ENCODE measurements around the gene EPS15. TPM values are rescaled to one million over a fixed set of nuclear protein-coding genes. Genes with fewer than 3 reads are reported as not detected.
"Not testable (repeated sequence)": the region's sequence is repeated elsewhere in the genome, so short reads cannot be mapped to it uniquely, and the experiment has no call there.

The EPS15 gene
- total and polyA plus RNA-seq, 5 experiments from 2014 or later: 29.5 to 53.8 (median 41.1) TPM

DNA sequence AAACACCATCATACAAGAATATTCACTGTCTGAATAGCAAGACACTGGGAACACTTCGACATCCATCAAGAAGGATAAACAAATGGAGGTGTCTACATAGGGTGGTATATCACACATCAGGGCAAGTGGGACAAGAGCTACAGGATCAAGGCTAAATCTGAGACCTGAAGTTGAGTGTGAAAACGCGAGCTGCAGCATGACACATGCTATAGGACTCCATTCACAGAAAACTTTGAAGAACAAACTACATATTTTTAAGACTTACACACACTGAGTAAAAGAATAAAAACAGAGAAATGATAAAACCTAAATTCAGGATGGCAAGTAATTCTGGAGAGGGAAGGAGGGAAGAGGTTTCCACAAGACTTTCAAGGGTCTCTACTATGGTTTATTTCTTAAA lies 190.8 kb downstream of the EPS15 start:
- ATAC-seq: no peak
- Mint-ChIP-seq H3K4me1 (peaks cover 3 to 10% (median 6%) of the 10 kb centered on the region in 4 donors), H3K4me3 (peak overlapping the region in 3 of 10 donors; percentile 24 to 54 (median 50)), H3K27ac (no peak overlapping the region), H3K36me3 (no peaks in the 10 kb centered on the region), H3K9me3 (peaks cover 0 to 3% (median 0%) of the 10 kb centered on the region in 9 donors), H3K27me3 (peaks cover 20 to 45% (median 32%) of the 10 kb centered on the region in 5 donors)
- DNase-seq: no peak
- POLR2A ChIA-PET: no interaction called here

GRCh38 chr1:51327386-51327785 lies 191.7 kb downstream of the EPS15 start:
- no peak overlapping the region for H3K27ac Mint-ChIP-seq
- POLR2A ChIA-PET: no interaction called here
- H3K4me3 Mint-ChIP-seq: peak overlapping the region in 1 of 10 donors; percentile 29
- no peak for ATAC-seq
- H3K36me3 Mint-ChIP-seq: no peaks in the 10 kb centered on the region
- peaks cover 20 to 45% (median 32%) of the 10 kb centered on the region in 5 donors for H3K27me3 Mint-ChIP-seq
- peaks cover 3 to 10% (median 6%) of the 10 kb centered on the region in 4 donors for H3K4me1 Mint-ChIP-seq
- H3K9me3 Mint-ChIP-seq: peaks cover 0 to 3% (median 0%) of the 10 kb centered on the region in 9 donors
- DNase-seq: no peak

DNA sequence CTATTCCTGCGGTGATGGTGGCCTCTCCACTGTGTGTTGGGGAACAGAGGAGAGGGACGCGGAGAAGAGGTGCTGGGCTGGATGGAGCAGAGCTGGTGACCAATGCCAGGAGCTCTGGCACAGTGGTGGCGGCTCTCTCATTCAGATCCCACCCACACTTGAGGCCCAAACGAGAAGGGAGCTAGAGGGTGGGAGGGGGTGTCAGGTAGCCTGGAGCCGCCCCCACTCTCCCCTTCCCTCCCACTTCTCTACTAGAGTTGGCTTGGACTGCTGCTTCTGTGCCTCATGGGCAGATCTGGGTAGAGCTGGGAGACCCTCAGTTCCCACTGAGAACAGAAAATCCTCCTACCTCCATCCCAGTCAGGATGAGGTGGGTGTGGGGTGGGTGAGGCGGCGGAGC lies 192.2 kb downstream of the EPS15 start:
- Mint-ChIP-seq H3K9me3 (peaks cover 0 to 3% (median 0%) of the 10 kb centered on the region in 9 donors), H3K27ac (no peak overlapping the region), H3K36me3 (no peaks in the 10 kb centered on the region), H3K4me3 (no peak overlapping the region), H3K4me1 (peaks cover 3 to 10% (median 6%) of the 10 kb centered on the region in 4 donors), H3K27me3 (peaks cover 19 to 42% (median 31%) of the 10 kb centered on the region in 5 donors)
- POLR2A ChIA-PET: no interaction called here
- no peak for DNase-seq
- ATAC-seq: no peak

- Mint-ChIP-seq H3K27me3 (peaks cover 12 to 34% (median 26%) of the 10 kb centered on the region in 5 donors), H3K36me3 (no peaks in the 10 kb centered on the region), H3K9me3 (peaks cover 0 to 3% (median 0%) of the 10 kb centered on the region in 9 donors), H3K4me3 (no peak overlapping the region), H3K4me1 (peaks cover under 1 to 6% (median 4%) of the 10 kb centered on the region in 4 donors), H3K27ac (no peak overlapping the region)
- ATAC-seq (no peak), DNase-seq (no peak)
- POLR2A ChIA-PET: no interaction called here
Measured at GRCh38 chr1:51325878-51326755, 192.9 kb downstream of the EPS15 start.

DNA sequence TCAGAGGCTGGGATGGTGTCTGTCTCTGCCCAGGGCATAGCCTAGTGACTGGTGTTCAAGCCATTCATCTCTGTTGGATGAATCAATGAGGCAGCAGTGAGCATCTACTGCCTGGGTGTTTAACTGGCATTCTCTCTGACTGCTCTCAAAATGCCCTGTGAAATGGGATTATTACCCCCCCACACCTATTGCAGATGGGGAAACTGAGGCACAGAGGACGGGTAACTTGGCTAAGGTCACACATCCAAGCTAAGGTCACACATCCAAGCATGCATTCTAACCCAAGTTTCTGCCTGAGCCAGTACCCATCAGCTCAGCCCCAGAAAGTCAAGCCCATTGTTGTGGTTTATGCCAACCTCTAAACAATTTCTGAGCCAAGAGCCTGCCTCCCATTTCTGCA lies 193.7 kb downstream of the EPS15 start:
- peaks cover 7 to 27% (median 20%) of the 10 kb centered on the region in 5 donors for H3K27me3 Mint-ChIP-seq
- DNase-seq (no peak), ATAC-seq (no peak)
- H3K9me3 Mint-ChIP-seq: peaks cover 0 to 3% (median 0%) of the 10 kb centered on the region in 9 donors
- no peak overlapping the region for H3K4me3 Mint-ChIP-seq
- H3K36me3 Mint-ChIP-seq: no peaks in the 10 kb centered on the region
- no peak overlapping the region for H3K27ac Mint-ChIP-seq
- H3K4me1 Mint-ChIP-seq: peaks cover 0 to 3% (median 0%) of the 10 kb centered on the region in 4 donors
- POLR2A ChIA-PET: no interaction called here

GRCh38 chr1:51325011-51325385 lies 194.1 kb downstream of the EPS15 start:
- POLR2A ChIA-PET, H3K27ac Mint-ChIP-seq, ATAC-seq, H3K4me1 Mint-ChIP-seq, H3K9me3 Mint-ChIP-seq, DNase-seq, H3K36me3 Mint-ChIP-seq, H3K4me3 Mint-ChIP-seq: not testable (repeated sequence)
- H3K27me3 Mint-ChIP-seq: peaks cover 7 to 27% (median 20%) of the 10 kb centered on the region in 5 donors

GRCh38 chr1:51324251-51325010 lies 194.6 kb downstream of the EPS15 start:
- no peaks in the 10 kb centered on the region for H3K4me1 Mint-ChIP-seq
- H3K27me3 Mint-ChIP-seq: peaks cover 7 to 26% (median 19%) of the 10 kb centered on the region in 5 donors
- POLR2A ChIA-PET: no interaction called here
- H3K4me3 Mint-ChIP-seq: no peak overlapping the region
- DNase-seq (no peak), ATAC-seq (no peak)
- H3K27ac Mint-ChIP-seq: no peak overlapping the region
- H3K36me3 Mint-ChIP-seq: no peaks in the 10 kb centered on the region
- peaks cover 0 to 3% (median 0%) of the 10 kb centered on the region in 9 donors for H3K9me3 Mint-ChIP-seq

DNA sequence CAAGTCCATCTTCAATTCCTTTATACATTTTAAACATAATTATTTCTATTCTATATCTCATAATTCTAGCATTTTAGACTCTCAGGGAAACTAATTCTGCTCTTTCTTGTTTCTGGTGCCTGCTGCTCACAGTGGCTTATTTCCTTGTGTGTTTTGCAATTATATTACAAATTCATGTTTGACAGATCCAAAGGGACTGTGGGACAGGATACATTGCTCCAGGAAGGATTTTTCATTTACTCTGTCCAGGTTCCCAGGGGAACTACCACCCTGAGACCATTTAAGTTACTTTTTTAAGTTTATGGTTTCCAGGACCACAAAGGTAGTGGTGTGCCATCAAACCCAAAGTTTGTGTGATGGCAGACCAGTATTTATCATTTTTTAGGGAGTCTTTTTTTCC lies 195.3 kb downstream of the EPS15 start:
- peaks cover 5 to 19% (median 13%) of the 10 kb centered on the region in 5 donors for H3K27me3 Mint-ChIP-seq
- POLR2A ChIA-PET: no interaction called here
- no peaks in the 10 kb centered on the region for H3K36me3 Mint-ChIP-seq
- no peak overlapping the region for H3K4me3 Mint-ChIP-seq
- no peaks in the 10 kb centered on the region for H3K4me1 Mint-ChIP-seq
- no peak overlapping the region for H3K27ac Mint-ChIP-seq
- no peaks in the 10 kb centered on the region for H3K9me3 Mint-ChIP-seq
- DNase-seq (no peak), ATAC-seq (no peak)

- Mint-ChIP-seq H3K27me3 (peaks cover 2 to 10% (median 7%) of the 10 kb centered on the region in 5 donors), H3K27ac (no peak overlapping the region), H3K9me3 (no peaks in the 10 kb centered on the region), H3K36me3 (no peaks in the 10 kb centered on the region), H3K4me3 (no peak overlapping the region), H3K4me1 (no peaks in the 10 kb centered on the region)
- POLR2A ChIA-PET: no interaction called here
- DNase-seq (no peak), ATAC-seq (no peak)
Measured at GRCh38 chr1:51322417-51323101, 196.5 kb downstream of the EPS15 start.

DNA sequence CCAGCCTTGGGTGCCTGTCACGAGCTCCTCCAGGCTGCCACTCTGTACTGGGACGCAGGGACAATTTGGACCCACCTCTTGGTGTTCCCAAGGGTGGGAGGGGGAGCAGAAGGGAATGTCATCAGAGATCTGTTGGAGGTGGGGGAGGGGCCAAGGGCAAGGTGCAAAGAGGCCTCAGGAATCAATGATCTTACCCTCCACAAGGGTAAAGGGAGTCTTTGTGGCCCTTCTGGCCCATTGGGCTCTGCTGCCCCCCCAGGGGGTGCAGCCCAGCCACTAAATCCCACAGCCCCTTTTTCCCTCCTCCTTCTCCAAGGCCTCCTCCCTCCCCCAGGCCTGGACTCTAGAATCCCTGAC lies 197.2 kb downstream of the EPS15 start:
- no peak overlapping the region for H3K4me3 Mint-ChIP-seq
- H3K4me1 Mint-ChIP-seq: no peaks in the 10 kb centered on the region
- H3K27ac Mint-ChIP-seq: no peak overlapping the region
- H3K27me3 Mint-ChIP-seq: peaks cover 2 to 10% (median 5%) of the 10 kb centered on the region in 5 donors
- DNase-seq (peak in 1 of 10 donors; percentile 36), ATAC-seq (no peak)
- H3K36me3 Mint-ChIP-seq: no peaks in the 10 kb centered on the region
- no peaks in the 10 kb centered on the region for H3K9me3 Mint-ChIP-seq
- POLR2A ChIA-PET: no interaction called here

DNA sequence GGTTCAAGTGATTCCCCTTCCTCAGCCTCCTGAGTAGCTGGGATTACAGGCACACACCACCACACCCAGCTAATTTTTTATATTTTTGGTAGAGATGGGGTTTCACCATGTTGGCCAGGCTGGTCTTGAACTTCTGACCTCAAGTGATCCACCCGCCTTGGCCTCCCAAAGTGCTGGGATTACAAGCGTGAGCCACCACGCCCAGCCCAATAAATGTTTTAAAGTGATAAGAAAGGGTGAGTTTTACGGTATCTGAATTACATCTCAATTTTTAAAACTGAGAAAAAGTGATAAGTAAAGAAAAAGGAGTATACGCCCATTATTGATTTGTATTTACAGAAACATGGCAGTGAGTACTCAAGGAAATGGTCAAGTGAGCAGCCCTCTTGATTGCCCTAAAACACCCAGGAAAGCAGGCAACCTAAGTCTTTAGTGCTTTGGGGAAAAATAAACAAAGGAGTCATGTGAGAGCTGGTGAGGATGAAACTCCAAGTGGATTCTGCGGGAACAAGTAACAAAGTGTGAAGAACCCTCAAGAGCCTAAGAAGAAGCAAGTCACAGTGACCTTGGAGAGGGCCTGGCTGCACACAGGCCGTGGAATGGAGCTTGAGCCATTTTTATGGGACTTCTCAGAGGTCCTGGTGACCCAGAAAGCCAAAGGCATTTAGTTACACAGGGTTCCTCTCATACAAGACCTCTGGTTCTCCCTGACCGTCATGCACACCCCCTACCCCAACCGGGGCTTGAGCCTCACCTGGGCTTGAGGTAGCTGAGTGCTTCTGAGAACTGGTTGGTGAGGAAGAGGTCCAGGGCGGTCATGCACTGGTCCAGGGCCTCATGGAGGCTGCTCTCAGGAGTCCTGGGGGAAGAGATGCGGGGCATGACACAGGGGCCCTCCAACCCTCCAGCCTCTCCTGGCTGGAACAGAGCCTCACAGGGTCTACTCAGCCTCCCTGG lies 197.8 kb downstream of the EPS15 start:
- POLR2A ChIA-PET: no interaction called here
- Mint-ChIP-seq H3K4me1 (no peaks in the 10 kb centered on the region), H3K27ac (peak overlapping the region in 1 of 10 donors; percentile 70), H3K36me3 (no peaks in the 10 kb centered on the region), H3K9me3 (no peaks in the 10 kb centered on the region), H3K4me3 (no peak overlapping the region), H3K27me3 (peaks cover 2 to 7% (median 4%) of the 10 kb centered on the region in 5 donors)
- DNase-seq: no peak
- ATAC-seq: no peak

- POLR2A ChIA-PET: interaction anchor here (0.6 kb wide), 1 partner anchor 51 kb away, joined by 3 read pairs; no protein-coding TSS in a partner anchor
- H3K36me3 Mint-ChIP-seq: no peaks in the 10 kb centered on the region
- peak in 1 of 10 donors; percentile 50 for DNase-seq
Measured at GRCh38 chr1:51317798-51318197, 201.3 kb downstream of the EPS15 start.

More at GRCh38 chr1:51317798-51318197, 201.3 kb downstream of the EPS15 start:
- no peak overlapping the region for H3K27ac Mint-ChIP-seq
- peaks cover 0 to 2% (median 0%) of the 10 kb centered on the region in 5 donors for H3K27me3 Mint-ChIP-seq
- ATAC-seq: no peak
- H3K4me1 Mint-ChIP-seq: peaks cover 0 to 7% (median 1%) of the 10 kb centered on the region in 4 donors
- no peak overlapping the region for H3K4me3 Mint-ChIP-seq
- H3K9me3 Mint-ChIP-seq: no peaks in the 10 kb centered on the region
